HG02642 (cell line): ENCODE measurements around the gene BACE1-AS.
A peak's percentile ranks its signal among the peaks of the same experiment; 100 is the strongest.
"Not testable (repeated sequence)": the region's sequence is repeated elsewhere in the genome, so short reads cannot be mapped to it uniquely, and the experiment has no call there.

Experiments
- ATAC-seq: cut with Tn5 transposase; IDR thresholded peaks from one replicate; pipeline ENCODE4 v1.9.1; 2021; ENCODE audit warnings: mild to moderate bottlenecking; ENCODE audit not compliant: unreplicated experiment, poor library complexity

The BACE1-AS gene

GRCh38 chr11:117316197-117316961 lies 25.2 kb downstream of the BACE1-AS start, which contains the start of gene BACE1:
Gene BACE1, minus strand, starts transcription at chr11:117316256. Its CDS starts 461 bp downstream, at chr11:117315795.
- no peak for ATAC-seq

- ATAC-seq = no peak
Observed at GRCh38 chr11:117318738-117319137, 27.6 kb downstream of the BACE1-AS start.

GRCh38 chr11:117319214-117319840 lies 28.2 kb downstream of the BACE1-AS start:
- no peak for ATAC-seq

- ATAC-seq = not testable (repeated sequence)
Observed at GRCh38 chr11:117327255-117327566, 36.1 kb downstream of the BACE1-AS start.

- ATAC-seq = peak; percentile 96
Observed at GRCh38 chr11:117327567-117328374, 36.6 kb downstream of the BACE1-AS start, which contains the start of gene CEP164. Gene CEP164, plus strand, starts transcription at chr11:117327854. Its CDS starts 10,733 bp downstream, at chr11:117338587.

- peak; percentile 2 for ATAC-seq
Observed at GRCh38 chr11:117328375-117329010, 37.3 kb downstream of the BACE1-AS start.

GRCh38 chr11:117332843-117333242 lies 41.7 kb downstream of the BACE1-AS start:
- ATAC-seq = no peak

GRCh38 chr11:117333917-117334316 lies 42.8 kb downstream of the BACE1-AS start:
- no peak for ATAC-seq

GRCh38 chr11:117334896-117335295 lies 43.8 kb downstream of the BACE1-AS start:
- ATAC-seq = no peak

GRCh38 chr11:117335399-117335798 lies 44.3 kb downstream of the BACE1-AS start:
- no peak for ATAC-seq

- no peak for ATAC-seq
Observed at GRCh38 chr11:117337076-117337475, 45.9 kb downstream of the BACE1-AS start.
